Aorta (tissue), 5 donors: Measurements from ENCODE around the gene LYRM1. TPM values are rescaled to one million over a fixed set of nuclear protein-coding genes. Genes with fewer than 3 reads are reported as not detected.

Experiments used
- ATAC-seq: fragments of 200-7000 bp; cut with Tn5 transposase; one replicate; pipeline ENCODE4 v1.9.1; 2022; ENCODE audit warnings: moderate library complexity; ENCODE audit not compliant: low FRiP score
- DNase-seq, 2 donors: peaks; one replicate each; pipeline ENCODE4 v3.0.0-alpha.2; 2020
- H3K27ac ChIP-seq, 2 donors: one replicate each; pipeline ENCODE4 v1.5.1; 2013; ENCODE audit warnings: low read length in 2 of 2, mild to moderate bottlenecking in 2 of 2, moderate library complexity in 2 of 2, control low read depth in 1 of 2, inconsistent platforms in 1 of 2, low read depth in 1 of 2
- H3K27me3 ChIP-seq, 2 donors: one replicate each; pipeline ENCODE4 v1.6.1; 2013; ENCODE audit warnings: control low read depth in 1 of 2, low read length in 1 of 2, mild to moderate bottlenecking in 1 of 2, moderate library complexity in 1 of 2; ENCODE audit not compliant: insufficient read depth in 2 of 2, control insufficient read depth in 1 of 2
- H3K36me3 ChIP-seq, 2 donors: one replicate each; pipeline ENCODE4 v1.6.1; 2013; ENCODE audit warnings: control low read depth in 1 of 2, low read length in 1 of 2, mild to moderate bottlenecking in 1 of 2; ENCODE audit not compliant: insufficient read depth in 2 of 2, control insufficient read depth in 1 of 2
- H3K4me1 ChIP-seq, 2 donors: one replicate each; pipeline ENCODE4 v1.6.1; 2013; ENCODE audit warnings: low read length in 2 of 2, control low read depth in 1 of 2, mild to moderate bottlenecking in 1 of 2, moderate library complexity in 1 of 2; ENCODE audit not compliant: insufficient read depth in 2 of 2, control insufficient read depth in 1 of 2
- H3K4me3 ChIP-seq, 2 donors: one replicate each; pipeline ENCODE4 v1.5.1; 2013; ENCODE audit warnings: low read length in 2 of 2, control low read depth in 1 of 2, mild to moderate bottlenecking in 1 of 2
- H3K9me3 ChIP-seq: one replicate; pipeline ENCODE4 v1.6.1; 2013; ENCODE audit warnings: mild to moderate bottlenecking, low read length; ENCODE audit not compliant: control insufficient read depth
- WGBS, 2 donors: extraction: QIAGEN DNeasy Blood & Tissue Kit; methylation state at CpG; one replicate each; pipeline ENCODE4 v1.1.7; 2013; 5-methylcytosine and 5-hydroxymethylcytosine counted together
- intact Hi-C, 2 donors: fragments of 100-400 bp; cut with DNase I; formaldehyde crosslinking; loops; one replicate each; pipeline versions ENCODE4 v1.14.2 to v1.15.0; 2022
- polyA plus RNA-seq, 2 donors: library from polyadenylated mRNA; stranded (reverse); fragments of 200-250 nt; gene quantifications; one replicate each; pipeline ENCODE4 v1.2.3, GENCODE V29; 2013
- total RNA-seq, 2 donors: library from RNA; stranded (reverse); fragmentation: NEBNext Ultra II Directional; extraction: Animal tissue kit (Norgen Biotek cat#: 25700); gene quantifications; one replicate each; pipeline ENCODE4 v1.2.1, GENCODE V29; 2021
- donor health status: healthy with polysubstance abuse.
- donor health status: Bipolar disorder and iron deficiency.
- donor health status: DM: no; HTN: no; CAD: no.
- donor health status: DM: no; HTN: no; CAD: no.
- donor health status: DM: yes; HTN: yes; CAD: no.

LYRM1 gene
- total and polyA plus RNA-seq, 4 donors = 18.1 to 44.2 (median 25.8) TPM

DNA sequence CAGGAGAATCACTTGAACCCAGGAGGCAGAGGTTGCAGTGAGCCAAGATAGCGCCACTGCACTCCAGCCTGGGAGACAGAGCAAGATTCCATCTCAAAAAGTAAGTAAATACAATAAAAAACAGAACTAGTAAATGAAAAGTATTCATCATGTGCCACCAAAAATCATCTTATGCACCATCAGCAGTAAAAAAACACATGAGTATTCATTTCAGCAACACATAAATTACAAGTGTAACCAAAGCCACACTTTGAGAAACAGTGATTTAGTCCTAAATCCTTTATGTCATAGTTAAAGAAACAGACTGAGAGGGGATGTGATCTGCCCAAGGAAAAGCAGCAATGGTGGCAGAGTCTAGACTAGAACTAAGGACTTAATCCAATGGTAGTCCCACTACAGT is 13.4 kb upstream of the LYRM1 start:
- Histone ChIP-seq H3K27ac (peak overlapping the region in 1 of 2 donors; percentile 28), H3K4me1 (peaks cover 5 to 22% of the 10 kb centered on the region in 2 donors), H3K27me3 (no peaks in the 10 kb centered on the region), H3K9me3 (no peaks in the 10 kb centered on the region), H3K4me3 (no peak overlapping the region), H3K36me3 (peaks cover 2 to 3% of the 10 kb centered on the region in 2 donors)
- WGBS, 2 donors = 94 to 95% methylated on average over 1 of the region's 1 CpG
- no peak for ATAC-seq
- DNase-seq = no peak
- intact Hi-C loops = no loop called here

DNA sequence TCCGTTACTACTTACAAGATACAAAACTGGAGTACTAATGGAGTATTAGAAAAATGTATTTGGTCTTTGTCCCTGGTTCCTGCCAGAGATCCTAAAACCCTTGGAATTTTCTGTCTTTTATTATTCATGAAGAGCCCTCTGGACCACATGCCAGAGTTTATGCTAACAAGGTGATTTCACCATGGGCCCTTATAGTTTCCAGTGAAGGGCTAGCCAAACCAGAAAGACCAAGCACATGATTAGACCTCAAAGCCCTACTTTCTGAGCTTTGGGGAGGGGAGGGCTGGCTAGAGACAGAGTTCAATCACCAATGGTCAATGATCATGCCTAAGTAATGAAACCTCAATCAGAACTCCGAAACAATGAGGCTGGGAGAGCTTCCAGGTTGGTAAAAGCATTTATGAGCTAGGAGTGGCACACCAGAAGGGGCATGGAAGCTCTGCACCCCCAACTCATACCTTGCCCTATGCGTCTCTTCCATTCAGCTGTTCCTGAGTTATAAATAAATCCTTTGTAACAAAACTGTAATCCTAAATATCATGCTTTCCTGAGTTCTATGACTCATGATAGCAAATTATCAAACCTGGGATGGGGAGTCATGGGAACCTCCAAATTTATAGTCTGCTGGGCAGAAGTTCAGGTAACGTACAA is 10.8 kb upstream of the LYRM1 start:
- ATAC-seq = no peak
- peaks cover 7 to 18% of the 10 kb centered on the region in 2 donors for H3K4me1 ChIP-seq
- intact Hi-C loops = no loop called here
- no peak overlapping the region for H3K27ac ChIP-seq
- no peak for DNase-seq
- no peaks in the 10 kb centered on the region for H3K9me3 ChIP-seq
- H3K27me3 ChIP-seq = no peaks in the 10 kb centered on the region
- WGBS, 2 donors = 80 to 83% methylated on average over 4 of the region's 4 CpGs
- peaks cover 3 to 5% of the 10 kb centered on the region in 2 donors for H3K36me3 ChIP-seq
- H3K4me3 ChIP-seq = no peak overlapping the region

DNA sequence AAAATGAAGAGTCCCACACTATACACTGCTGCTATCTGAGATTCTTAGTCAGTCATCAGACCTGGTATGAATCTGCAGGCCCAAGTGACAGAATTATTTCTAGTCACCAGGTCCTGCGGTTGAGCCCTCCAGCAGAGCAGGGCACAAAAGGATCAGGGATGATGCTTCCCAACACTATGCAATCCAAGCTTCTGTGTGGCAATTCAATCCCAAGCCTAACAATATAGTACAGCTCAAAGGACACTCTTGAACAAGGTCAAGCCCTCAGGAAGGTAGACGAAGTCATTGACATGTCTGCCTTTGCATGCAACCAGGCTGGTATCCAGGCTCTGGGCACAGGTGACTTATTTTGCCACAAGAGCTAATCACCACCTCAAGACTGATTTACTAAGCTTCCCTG is 6.2 kb upstream of the LYRM1 start:
- Histone ChIP-seq H3K27me3 (no peaks in the 10 kb centered on the region), H3K9me3 (no peaks in the 10 kb centered on the region), H3K36me3 (peaks cover 5 to 7% of the 10 kb centered on the region in 2 donors), H3K4me3 (no peak overlapping the region), H3K4me1 (peaks cover 7 to 13% of the 10 kb centered on the region in 2 donors), H3K27ac (no peak overlapping the region)
- WGBS, 2 donors = 89 to 90% methylated on average over 2 of the region's 2 CpGs
- DNase-seq = no peak
- intact Hi-C loops = no loop called here
- ATAC-seq = no peak

DNA sequence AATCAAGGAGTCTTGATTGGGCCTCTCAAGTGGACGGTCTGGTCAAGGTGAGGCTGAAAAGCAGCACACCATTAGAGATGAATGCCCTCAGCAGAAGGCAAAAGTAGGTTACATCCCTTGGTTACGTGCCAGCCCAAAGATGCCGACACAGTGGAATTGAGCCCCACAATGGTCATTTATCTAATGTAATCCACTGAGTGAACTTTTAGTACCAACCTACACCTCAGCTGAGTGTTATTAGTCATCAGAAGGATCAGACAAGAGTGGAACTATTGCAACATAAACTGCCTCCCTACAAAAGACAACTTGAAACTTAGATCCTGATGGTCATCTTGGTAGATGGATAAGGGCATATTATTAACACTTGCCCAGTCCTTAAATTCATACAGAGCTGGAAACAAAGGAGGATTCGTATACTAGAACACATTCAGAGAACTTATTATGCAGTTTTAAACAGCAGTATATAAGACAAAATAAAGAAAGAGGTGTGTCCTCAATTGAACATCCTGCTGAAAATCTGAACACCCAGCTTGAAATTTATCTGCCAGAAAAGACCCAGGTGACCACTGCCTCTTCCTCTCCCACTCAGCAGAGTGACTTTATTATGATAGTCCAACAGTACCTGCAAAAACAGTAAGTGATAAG is 3.2 kb upstream of the LYRM1 start:
- Histone ChIP-seq H3K27me3 (no peaks in the 10 kb centered on the region), H3K4me1 (peaks cover 2 to 8% of the 10 kb centered on the region in 2 donors), H3K36me3 (peaks cover 3 to 4% of the 10 kb centered on the region in 2 donors), H3K27ac (peak overlapping the region in 1 of 2 donors; percentile 38), H3K9me3 (no peaks in the 10 kb centered on the region), H3K4me3 (no peak overlapping the region)
- intact Hi-C loops = loop anchor here in 1 of 2 donors (5.0 kb wide), 1 partner anchor 45 kb away; no protein-coding TSS in a partner anchor
- 81 to 87% methylated on average over 4 of the region's 4 CpGs for WGBS, 2 donors
- DNase-seq (no peak), ATAC-seq (no peak)

DNA sequence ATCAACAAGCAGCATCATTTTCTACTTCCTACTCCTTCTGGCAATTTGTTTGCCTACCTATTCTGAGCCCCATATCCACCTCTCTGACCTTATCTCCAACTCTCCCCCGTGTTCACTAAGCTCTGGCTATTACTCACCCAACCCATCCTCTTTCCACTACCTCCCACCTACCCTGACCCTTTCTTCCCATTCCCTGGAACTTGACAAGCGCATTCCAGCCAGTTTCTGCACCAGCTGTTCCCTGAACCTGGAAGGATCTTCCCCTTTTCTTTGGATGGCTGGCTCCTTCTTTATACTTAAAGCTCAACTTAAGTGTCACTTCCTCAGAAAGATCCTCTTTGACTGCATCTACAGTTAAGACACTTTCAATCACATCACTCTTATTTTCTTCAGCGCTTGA is 2.6 kb upstream of the LYRM1 start:
- DNase-seq (no peak), ATAC-seq (no peak)
- Histone ChIP-seq H3K4me1 (peaks cover 2 to 13% of the 10 kb centered on the region in 2 donors), H3K9me3 (no peaks in the 10 kb centered on the region), H3K27ac (no peak overlapping the region), H3K36me3 (peaks cover 3 to 4% of the 10 kb centered on the region in 2 donors), H3K4me3 (peak overlapping the region in 1 of 2 donors; percentile 91), H3K27me3 (no peaks in the 10 kb centered on the region)
- intact Hi-C loops = loop anchor here (2.0 to 5.0 kb wide), 2 partner anchors 46 to 47 kb away; no protein-coding TSS in a partner anchor
- WGBS, 2 donors = 71 to 72% methylated on average over 3 of the region's 3 CpGs

DNA sequence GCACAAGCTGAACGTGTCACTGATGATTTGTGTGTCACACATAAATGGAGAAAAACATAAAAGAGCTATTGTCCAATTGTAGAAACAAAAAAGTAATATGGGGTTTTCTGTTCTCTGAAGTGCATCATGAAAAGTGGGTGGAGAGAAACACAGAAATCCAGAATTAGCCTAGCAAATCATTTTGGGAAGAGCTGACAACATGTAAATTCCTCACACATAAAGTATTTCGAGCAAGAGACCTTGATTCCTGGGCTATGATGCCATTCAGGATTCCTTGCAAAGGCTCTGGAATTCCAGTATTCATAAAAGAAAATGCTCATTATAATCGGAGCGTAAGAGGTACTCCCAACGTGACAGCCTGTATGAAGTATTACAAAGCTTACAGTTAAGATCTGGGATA is 1.5 kb upstream of the LYRM1 start:
- DNase-seq (no peak), ATAC-seq (no peak)
- H3K27ac ChIP-seq = peak overlapping the region; percentile 82 to 91
- H3K4me1 ChIP-seq = peaks cover 4 to 21% of the 10 kb centered on the region in 2 donors
- no peaks in the 10 kb centered on the region for H3K9me3 ChIP-seq
- peaks cover 2 to 4% of the 10 kb centered on the region in 2 donors for H3K36me3 ChIP-seq
- intact Hi-C loops = loop anchor here (2.0 to 5.0 kb wide), 2 partner anchors 47 to 48 kb away; no protein-coding TSS in a partner anchor
- WGBS, 2 donors = 1 to 4% methylated on average over 5 of the region's 5 CpGs
- H3K4me3 ChIP-seq = peak overlapping the region; percentile 37 to 91
- no peaks in the 10 kb centered on the region for H3K27me3 ChIP-seq

DNA sequence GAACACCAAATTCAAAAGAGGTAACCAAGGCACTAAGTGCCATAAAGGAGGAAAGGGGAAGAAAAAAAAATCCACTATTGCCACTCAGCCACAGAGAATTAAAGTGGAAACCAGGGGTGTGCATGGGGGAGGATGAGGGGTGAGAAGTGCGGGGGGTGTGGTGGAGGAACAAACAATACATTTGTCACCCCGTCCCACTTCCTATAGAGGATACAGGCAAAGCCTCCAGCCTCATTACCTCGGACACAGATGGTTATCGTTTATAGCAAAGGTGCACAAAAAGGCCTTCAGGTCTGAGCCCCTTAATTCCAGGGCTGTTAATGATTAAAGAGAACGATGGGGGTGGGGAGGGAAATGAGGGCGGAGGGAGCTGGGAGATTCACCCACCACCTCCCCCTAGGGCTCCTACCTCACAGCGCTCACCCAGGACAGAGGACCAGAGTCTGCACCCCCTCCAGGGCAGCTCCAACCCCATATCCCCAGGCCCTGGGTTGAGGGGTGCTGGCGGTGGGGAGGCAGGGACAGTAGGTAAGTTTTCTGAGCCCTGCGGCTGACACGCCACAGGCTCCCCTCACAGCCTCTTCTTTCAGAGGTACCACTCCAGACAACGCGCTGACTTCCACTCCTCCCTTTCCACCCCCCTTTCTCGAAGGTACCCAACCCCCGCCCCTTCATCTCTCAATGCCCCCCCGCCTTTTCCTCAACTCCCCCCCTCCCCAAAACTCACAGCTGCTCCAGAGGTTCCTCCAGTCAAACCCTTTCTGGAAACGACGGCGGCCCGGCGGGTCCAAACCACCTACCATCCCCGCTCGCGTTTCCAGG is 883 bp upstream of the LYRM1 start:
- ATAC-seq = peak; percentile 1
- H3K4me1 ChIP-seq = peaks cover 4 to 21% of the 10 kb centered on the region in 2 donors
- DNase-seq = peak in 1 of 2 donors; percentile 61
- H3K27me3 ChIP-seq = no peaks in the 10 kb centered on the region
- H3K9me3 ChIP-seq = no peaks in the 10 kb centered on the region
- peak overlapping the region; percentile 82 to 91 for H3K27ac ChIP-seq
- intact Hi-C loops = loop anchor here (2.0 to 10.0 kb wide), 4 partner anchors 32 to 1305 kb away; partner anchors contain the start of gene EEF2K (in 1 of the 2)
- H3K36me3 ChIP-seq = peaks cover 0 to 4% of the 10 kb centered on the region in 2 donors
- peak overlapping the region; percentile 37 to 91 for H3K4me3 ChIP-seq
- WGBS, 2 donors = 0 to 2% methylated on average over 22 to 23 of the region's 23 CpGs

DNA sequence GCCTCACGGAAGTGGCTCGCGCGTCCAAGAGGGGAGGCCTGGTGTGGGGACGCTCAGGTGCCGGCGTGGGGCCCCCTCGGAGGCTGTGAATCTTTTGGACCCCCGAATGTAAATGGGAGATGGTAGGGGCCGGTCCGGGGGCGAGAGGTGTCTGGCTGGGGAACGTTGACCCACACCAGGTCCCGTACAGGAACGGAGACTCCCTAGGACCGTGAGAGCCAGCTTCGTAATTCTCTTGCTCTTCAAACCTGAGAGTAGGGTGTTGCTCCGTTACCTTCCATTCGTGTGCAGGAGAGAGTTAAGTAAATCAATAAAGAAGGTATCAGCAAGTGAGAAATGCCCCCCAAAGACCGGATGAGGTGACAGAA is 481 bp downstream of the LYRM1 start:
- H3K4me3 ChIP-seq = peak overlapping the region; percentile 52 to 91
- WGBS, 2 donors = 0% methylated on average over 20 of the region's 20 CpGs
- ATAC-seq (no peak), DNase-seq (no peak)
- H3K9me3 ChIP-seq = no peaks in the 10 kb centered on the region
- peak overlapping the region; percentile 82 to 88 for H3K27ac ChIP-seq
- H3K27me3 ChIP-seq = no peaks in the 10 kb centered on the region
- peaks cover 4 to 30% of the 10 kb centered on the region in 2 donors for H3K4me1 ChIP-seq
- intact Hi-C loops = loop anchor here in 1 of 2 donors (5.0 to 10.0 kb wide), 2 partner anchors 34 to 1304 kb away; partner anchors contain the start of gene EEF2K
- no peaks in the 10 kb centered on the region for H3K36me3 ChIP-seq
